Panc1 (cell line): ENCODE measurements around the gene LDLRAD4. TPM values are rescaled to one million over a fixed set of nuclear protein-coding genes. Genes with fewer than 3 reads are reported as not detected.

Source experiments
- ATAC-seq: fragments of 200-7000 bp; cut with Tn5 transposase; 2 replicates; pipeline ENCODE4 v1.9.1; 2020; ENCODE audit warnings: mild to moderate bottlenecking, moderate library complexity
- BruUV-seq: library from RNA; stranded (reverse); fragments of 400-500 nt; replicated peaks from 2 replicates; lab custom pipeline; 2021; lab: Mats Ljungman, UMichigan
- CTCF ChIA-PET: fragments of 300-600 bp; sonication (Branson Sonifier 250); formaldehyde crosslinking; loops from one replicate; lab custom pipeline; 2022; ENCODE audit warnings: antibody characterized with exemption; lab: Charles Lee
- POLR2A ChIA-PET: fragments of 300-600 bp; sonication (Branson Sonifier 250); formaldehyde crosslinking; loops from one replicate; lab custom pipeline; 2022; ENCODE audit warnings: antibody characterized with exemption; lab: Charles Lee
- DNase-seq: peaks from one replicate; pipeline ENCODE4 v3.0.0-alpha.2; 2010; ENCODE audit warnings: low read depth, low spot score
- H3K27ac ChIP-seq: 2 replicates; pipeline ENCODE4 v1.5.1; 2011; ENCODE audit warnings: mild to moderate bottlenecking, low read length, inconsistent platforms
- H3K27me3 ChIP-seq: fragments of 200-500 bp; sonication (Bioruptor generic); 2 replicates; pipeline ENCODE4 v1.6.0; 2014; ENCODE audit warnings: low read length, inconsistent platforms; ENCODE audit not compliant: control insufficient read depth, insufficient read depth
- H3K36me3 ChIP-seq: fragments of 200-500 bp; sonication (Bioruptor generic); 2 replicates; pipeline ENCODE4 v1.5.1; 2014; ENCODE audit warnings: inconsistent platforms, mild to moderate bottlenecking, low read length, moderate library complexity; ENCODE audit not compliant: control insufficient read depth, insufficient read depth
- H3K4me1 ChIP-seq: 2 replicates; pipeline ENCODE4 v1.5.1; 2011; ENCODE audit warnings: inconsistent platforms, mild to moderate bottlenecking, low read length, moderate library complexity; ENCODE audit not compliant: control insufficient read depth, insufficient read depth
- H3K4me3 ChIP-seq, 2 experiments: 2 replicates each; pipeline ENCODE4 v1.5.1; 2011 to 2012; ENCODE audit warnings: low read depth in 2 of 2, low read length in 2 of 2, mild to moderate bottlenecking in 2 of 2, inconsistent platforms in 1 of 2, moderate library complexity in 1 of 2
- H3K9me3 ChIP-seq: fragments of 200-500 bp; sonication (Bioruptor generic); 2 replicates; pipeline ENCODE4 v1.5.1; 2014; ENCODE audit warnings: low read depth, mild to moderate bottlenecking, inconsistent platforms, low read length, moderate library complexity; ENCODE audit not compliant: control insufficient read depth, insufficient read depth
- POLR2AphosphoS5 ChIP-seq: IDR thresholded peaks from 2 replicates; pipeline ENCODE4 v1.6.1; 2012; ENCODE audit warnings: mild to moderate bottlenecking, low read depth, low read length, moderate library complexity
- SIN3A ChIP-seq: IDR thresholded peaks from 2 replicates; pipeline ENCODE4 v1.6.1; 2012; ENCODE audit warnings: low read depth, mild to moderate bottlenecking, low read length, moderate library complexity, borderline replicate concordance; ENCODE audit not compliant: insufficient read depth
- TCF7L2 ChIP-seq: IDR thresholded peaks from 2 replicates; pipeline ENCODE4 v1.6.1; 2011; ENCODE audit warnings: mild to moderate bottlenecking, low read depth, low read length, inconsistent platforms
- in situ Hi-C: cut with HindIII; loops from 2 replicates; pipeline ENCODE4 v1.10.0; 2016; ENCODE audit warnings: low sequenced_read_pairs, low pct_unique_long_range_greater_than_20kb
- intact Hi-C: fragments of 100-400 bp; cut with micrococcal nuclease; formaldehyde crosslinking; loops from one replicate; pipeline ENCODE4 v1.10.0; 2022; ENCODE audit not compliant: unreplicated experiment
- total RNA-seq: library from RNA; stranded (reverse); gene quantifications from one replicate; pipeline ENCODE4 v1.2.1, GENCODE V29; 2021; ENCODE audit not compliant: unreplicated experiment
- TF ChIP-seq, protein P1 (sequence below), 2 experiments: IDR thresholded peaks; 2 replicates each; pipeline ENCODE4 v1.6.1; 2011 to 2012; ENCODE audit warnings: low read depth in 2 of 2, control low read depth in 1 of 2, low read length in 1 of 2, mild to moderate bottlenecking in 1 of 2, moderate library complexity in 1 of 2; ENCODE audit not compliant: insufficient read depth in 1 of 2
- TF ChIP-seq, protein P2 (sequence below): fragments of 450-650 bp; IDR thresholded peaks from 2 replicates; pipeline ENCODE4 v1.5.1; 2017; ENCODE audit warnings: mild to moderate bottlenecking

LDLRAD4 gene
- total RNA-seq, 1 experiment from 2014 or later, result 0.28 TPM

DNA sequence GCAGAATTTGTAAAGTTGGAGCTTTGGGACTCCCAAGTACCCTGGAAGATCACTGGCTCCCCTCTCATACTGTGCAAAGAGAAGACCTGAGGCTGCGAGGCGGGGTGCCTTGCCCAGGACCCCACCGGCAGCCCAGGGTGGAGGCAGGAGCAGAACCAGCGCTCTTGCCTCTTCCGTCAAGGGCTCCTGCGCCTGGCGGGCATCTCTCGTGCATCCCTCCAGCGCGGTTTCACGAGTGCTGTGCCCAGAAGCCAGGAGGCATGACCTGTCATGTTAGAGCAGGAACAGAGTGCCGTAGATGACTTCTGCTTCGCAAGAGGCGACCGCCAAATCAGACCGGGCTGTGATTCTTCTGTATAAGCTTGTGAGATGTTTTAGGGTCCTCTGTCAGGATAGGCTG, 77.3 kb downstream of the LDLRAD4 start:
- ATAC-seq, result no peak
- Histone ChIP-seq H3K27me3 (no peaks in the 10 kb centered on the region), H3K27ac (no peak overlapping the region), H3K9me3 (no peaks in the 10 kb centered on the region), H3K4me3 (no peak overlapping the region), H3K4me1 (no peaks in the 10 kb centered on the region), H3K36me3 (no peaks in the 10 kb centered on the region)
- in situ Hi-C loops (no loop called here), intact Hi-C loops (no loop called here)
- BruUV-seq, result no TSS peak
- ChIA-PET POLR2A (no interaction called here), CTCF (no interaction called here)
- no peak for DNase-seq
- TF ChIP-seq POLR2AphosphoS5, result no peak
- TF ChIP-seq, protein P1, sequence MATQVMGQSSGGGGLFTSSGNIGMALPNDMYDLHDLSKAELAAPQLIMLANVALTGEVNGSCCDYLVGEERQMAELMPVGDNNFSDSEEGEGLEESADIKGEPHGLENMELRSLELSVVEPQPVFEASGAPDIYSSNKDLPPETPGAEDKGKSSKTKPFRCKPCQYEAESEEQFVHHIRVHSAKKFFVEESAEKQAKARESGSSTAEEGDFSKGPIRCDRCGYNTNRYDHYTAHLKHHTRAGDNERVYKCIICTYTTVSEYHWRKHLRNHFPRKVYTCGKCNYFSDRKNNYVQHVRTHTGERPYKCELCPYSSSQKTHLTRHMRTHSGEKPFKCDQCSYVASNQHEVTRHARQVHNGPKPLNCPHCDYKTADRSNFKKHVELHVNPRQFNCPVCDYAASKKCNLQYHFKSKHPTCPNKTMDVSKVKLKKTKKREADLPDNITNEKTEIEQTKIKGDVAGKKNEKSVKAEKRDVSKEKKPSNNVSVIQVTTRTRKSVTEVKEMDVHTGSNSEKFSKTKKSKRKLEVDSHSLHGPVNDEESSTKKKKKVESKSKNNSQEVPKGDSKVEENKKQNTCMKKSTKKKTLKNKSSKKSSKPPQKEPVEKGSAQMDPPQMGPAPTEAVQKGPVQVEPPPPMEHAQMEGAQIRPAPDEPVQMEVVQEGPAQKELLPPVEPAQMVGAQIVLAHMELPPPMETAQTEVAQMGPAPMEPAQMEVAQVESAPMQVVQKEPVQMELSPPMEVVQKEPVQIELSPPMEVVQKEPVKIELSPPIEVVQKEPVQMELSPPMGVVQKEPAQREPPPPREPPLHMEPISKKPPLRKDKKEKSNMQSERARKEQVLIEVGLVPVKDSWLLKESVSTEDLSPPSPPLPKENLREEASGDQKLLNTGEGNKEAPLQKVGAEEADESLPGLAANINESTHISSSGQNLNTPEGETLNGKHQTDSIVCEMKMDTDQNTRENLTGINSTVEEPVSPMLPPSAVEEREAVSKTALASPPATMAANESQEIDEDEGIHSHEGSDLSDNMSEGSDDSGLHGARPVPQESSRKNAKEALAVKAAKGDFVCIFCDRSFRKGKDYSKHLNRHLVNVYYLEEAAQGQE (IDR thresholded peaks at IDR 0.05; ENCODE audit: insufficient read depth in 1 of 2, low read depth in 2 of 2, low read length in 1 of 2), result no peak

DNA sequence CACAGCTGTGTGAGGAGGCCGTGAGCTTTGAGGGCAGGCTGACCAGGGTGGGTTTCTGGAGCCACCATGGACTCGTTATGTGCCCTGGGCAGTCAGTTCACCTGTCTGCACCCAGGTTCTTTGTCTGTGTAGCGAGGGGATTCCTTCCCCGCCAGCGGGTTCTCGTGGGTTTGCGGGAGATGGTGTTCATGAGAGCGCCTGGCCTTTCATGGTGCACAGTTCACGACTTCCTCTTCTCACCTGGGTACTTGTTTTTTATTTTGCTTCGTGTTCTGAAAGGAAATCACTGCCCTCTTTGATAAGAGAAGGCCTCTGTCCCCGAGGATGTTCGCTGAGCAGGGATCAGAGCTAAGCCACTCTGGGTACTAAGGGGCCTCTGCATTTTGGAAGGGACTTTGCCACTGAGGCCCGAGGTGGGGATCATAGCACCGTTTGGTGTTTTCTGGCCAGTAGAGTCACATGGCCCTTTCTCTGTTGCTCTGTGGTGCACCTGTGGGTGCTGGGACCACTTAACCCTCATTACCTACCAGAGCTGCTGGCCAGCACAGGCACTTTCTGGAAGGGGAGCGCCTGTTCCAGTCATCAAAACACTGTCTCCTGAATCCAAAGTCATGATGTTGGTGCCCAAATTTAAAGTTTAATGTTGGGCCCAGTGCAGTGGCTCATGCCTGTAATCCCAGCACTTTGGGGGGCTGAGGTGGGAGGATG, 78.5 kb downstream of the LDLRAD4 start:
- no TSS peak for BruUV-seq
- POLR2A ChIA-PET, result no interaction called here
- Histone ChIP-seq H3K36me3 (no peaks in the 10 kb centered on the region), H3K4me1 (no peaks in the 10 kb centered on the region), H3K27ac (no peak overlapping the region), H3K4me3 (no peak overlapping the region), H3K9me3 (no peaks in the 10 kb centered on the region), H3K27me3 (no peaks in the 10 kb centered on the region)
- DNase-seq (no peak), ATAC-seq (no peak)
- intact Hi-C loops (no loop called here), in situ Hi-C loops (no loop called here)
- CTCF ChIA-PET, result no interaction called here
- no peak for TF ChIP-seq POLR2AphosphoS5
- no peak for TF ChIP-seq TCF7L2
- TF ChIP-seq, protein P1 (IDR thresholded peaks at IDR 0.05; ENCODE audit: insufficient read depth in 1 of 2, low read depth in 2 of 2, low read length in 1 of 2), result no peak
- TF ChIP-seq, protein P2, sequence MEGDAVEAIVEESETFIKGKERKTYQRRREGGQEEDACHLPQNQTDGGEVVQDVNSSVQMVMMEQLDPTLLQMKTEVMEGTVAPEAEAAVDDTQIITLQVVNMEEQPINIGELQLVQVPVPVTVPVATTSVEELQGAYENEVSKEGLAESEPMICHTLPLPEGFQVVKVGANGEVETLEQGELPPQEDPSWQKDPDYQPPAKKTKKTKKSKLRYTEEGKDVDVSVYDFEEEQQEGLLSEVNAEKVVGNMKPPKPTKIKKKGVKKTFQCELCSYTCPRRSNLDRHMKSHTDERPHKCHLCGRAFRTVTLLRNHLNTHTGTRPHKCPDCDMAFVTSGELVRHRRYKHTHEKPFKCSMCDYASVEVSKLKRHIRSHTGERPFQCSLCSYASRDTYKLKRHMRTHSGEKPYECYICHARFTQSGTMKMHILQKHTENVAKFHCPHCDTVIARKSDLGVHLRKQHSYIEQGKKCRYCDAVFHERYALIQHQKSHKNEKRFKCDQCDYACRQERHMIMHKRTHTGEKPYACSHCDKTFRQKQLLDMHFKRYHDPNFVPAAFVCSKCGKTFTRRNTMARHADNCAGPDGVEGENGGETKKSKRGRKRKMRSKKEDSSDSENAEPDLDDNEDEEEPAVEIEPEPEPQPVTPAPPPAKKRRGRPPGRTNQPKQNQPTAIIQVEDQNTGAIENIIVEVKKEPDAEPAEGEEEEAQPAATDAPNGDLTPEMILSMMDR, result no peak
- TF ChIP-seq SIN3A, result no peak
